A673 (cell line): ENCODE results near the gene POLD4.

ENCODE experiments used
- CTCF ChIP-seq: fragments of 300-800, 200-600 bp; sonication (generic); conservative IDR thresholded peaks from 2 replicates; pipeline ENCODE4 v1.5.1; 2017; ENCODE audit warnings: low read depth, mild to moderate bottlenecking, antibody characterized with exemption, low read length, moderate library complexity, mixed read lengths
- EZH2 ChIP-seq: fragments of 200-600 bp; sonication (generic); IDR thresholded peaks from 2 replicates; pipeline ENCODE4 v1.6.1; 2017; ENCODE audit warnings: borderline replicate concordance, low read depth, mild to moderate bottlenecking, mixed read lengths, antibody characterized with exemption, low read length; ENCODE audit not compliant: poor library complexity, severe bottlenecking

GRCh38 chr11:67387518-67387917 lies 34.2 kb upstream of the POLD4 start:
- TF ChIP-seq CTCF (no peak), EZH2 (no peak)
